HepG2 (cell line): ENCODE measurements around the gene VEGFA. TPM values are rescaled to one million over a fixed set of nuclear protein-coding genes. Genes with fewer than 3 reads are reported as not detected.

ENCODE experiments used
- ATAC-seq: fragments of 200-7000 bp; cut with Tn5 transposase; 3 replicates; pipeline ENCODE4 v1.9.1; 2020; ENCODE audit warnings: mild to moderate bottlenecking, moderate library complexity
- BruUV-seq: library from RNA; stranded (reverse); fragments of 400-500 nt; replicated peaks from 2 replicates; lab custom pipeline; 2021; lab: Mats Ljungman, UMichigan
- CTCF ChIA-PET: fragments of 300-600 bp; formaldehyde crosslinking; extraction: SDS; loops from one replicate; lab custom pipeline; 2021; ENCODE audit warnings: low total read pairs, inconsistent platforms, low intra/inter-chr PET ratio; lab: Yijun Ruan, JAX
- POLR2A ChIA-PET: fragments of 350-600 bp; sonication (Branson Sonifier 250); formaldehyde crosslinking; loops from one replicate; lab custom pipeline; 2020; ENCODE audit warnings: antibody characterized with exemption, inconsistent platforms; lab: Yijun Ruan, JAX
- DNase-seq: peaks from one replicate; pipeline ENCODE4 v3.0.0-alpha.2; 2015; ENCODE audit warnings: low spot score
- FAIRE-seq: peaks from 3 replicates; lab custom pipeline; 2011; peaks lifted over from hg19 to GRCh38; lab: Jason Lieb, UNC
- H2AFZ ChIP-seq: one replicate; pipeline ENCODE4 v1.6.1; 2011; ENCODE audit warnings: low read length, inconsistent platforms
- H3K27ac ChIP-seq: fragments of 300-600 bp; 3 replicates; pipeline ENCODE4 v1.8.0; 2011; ENCODE audit warnings: mixed run types, mild to moderate bottlenecking, mixed read lengths, low read length, inconsistent platforms; ENCODE audit not compliant: insufficient read depth; ENCODE audit errors: extremely low read length
- H3K27me3 ChIP-seq, 2 experiments: fragments of 200-600 bp in 1 of 2; 2 replicates in 1 of 2; 3 replicates in 1 of 2; pipeline versions ENCODE4 v1.6.0 to v1.8.0; 2011; ENCODE audit warnings: low read length in 2 of 2, mild to moderate bottlenecking in 2 of 2, moderate library complexity in 2 of 2, inconsistent platforms in 1 of 2; ENCODE audit not compliant: insufficient read depth in 2 of 2, control insufficient read depth in 1 of 2
- H3K36me3 ChIP-seq, 2 experiments: fragments of 200-600 bp in 1 of 2; replicated peaks in 1 of 2; 2 replicates in 1 of 2; 3 replicates in 1 of 2; pipeline versions ENCODE4 v1.5.1 to v1.8.0; 2011; ENCODE audit warnings: low read length in 2 of 2, inconsistent platforms in 1 of 2; ENCODE audit not compliant: insufficient read depth in 2 of 2, control insufficient read depth in 1 of 2
- H3K4me1 ChIP-seq: 2 replicates; pipeline ENCODE4 v1.5.1; 2012; ENCODE audit warnings: low read length, inconsistent platforms; ENCODE audit not compliant: insufficient read depth
- H3K4me2 ChIP-seq: 2 replicates; pipeline ENCODE4 v1.6.0; 2011; ENCODE audit warnings: low read depth, low read length, inconsistent platforms
- H3K4me3 ChIP-seq, 3 experiments: fragments of 200-600 bp in 1 of 3; sonication (generic), shearing (Covaris generic) in 1 of 3; replicated peaks in 1 of 3; 2 replicates each; pipeline ENCODE4 v1.5.1; 2011 to 2016; ENCODE audit warnings: low read length in 3 of 3, inconsistent platforms in 2 of 3, low read depth in 2 of 3, mild to moderate bottlenecking in 2 of 3, control low read depth in 1 of 3, mixed read lengths in 1 of 3; ENCODE audit not compliant: insufficient read depth in 1 of 3
- H3K79me2 ChIP-seq: one replicate; pipeline ENCODE4 v1.6.1; 2011; ENCODE audit warnings: low read length, inconsistent platforms; ENCODE audit not compliant: insufficient read depth
- H3K9ac ChIP-seq: 2 replicates; pipeline ENCODE4 v1.6.0; 2011; ENCODE audit warnings: mild to moderate bottlenecking, low read depth, low read length, inconsistent platforms; ENCODE audit not compliant: insufficient read depth
- H3K9me3 ChIP-seq: 2 replicates; pipeline ENCODE4 v1.5.1; 2012; ENCODE audit warnings: mild to moderate bottlenecking, low read length
- H4K20me1 ChIP-seq: 2 replicates; pipeline ENCODE4 v1.6.0; 2011; ENCODE audit warnings: inconsistent platforms, mild to moderate bottlenecking, low read length, moderate library complexity; ENCODE audit not compliant: insufficient read depth
- FUBP1 ChIP-seq: sonication (generic); formaldehyde crosslinking; IDR thresholded peaks from 2 replicates; pipeline ENCODE4 v1.5.1; 2020; ENCODE audit warnings: missing genetic modification reagents, mild to moderate bottlenecking, borderline replicate concordance
- JDP2 ChIP-seq: sonication (generic); formaldehyde crosslinking; IDR thresholded peaks from 2 replicates; pipeline ENCODE4 v1.8.1; 2022; ENCODE audit warnings: missing genetic modification reagents, borderline replicate concordance
- TARDBP ChIP-seq: sonication (generic); formaldehyde crosslinking; IDR thresholded peaks from 2 replicates; pipeline ENCODE4 v1.8.0; 2022; ENCODE audit warnings: mild to moderate bottlenecking, missing genetic modification reagents
- WIZ ChIP-seq: sonication (generic); formaldehyde crosslinking; IDR thresholded peaks from 2 replicates; pipeline ENCODE4 v1.5.1; 2020; ENCODE audit warnings: mild to moderate bottlenecking, missing genetic modification reagents
- ZFP37 ChIP-seq: sonication (generic); formaldehyde crosslinking; IDR thresholded peaks from 2 replicates; pipeline ENCODE4 v1.4.0; 2020; ENCODE audit warnings: missing genetic modification reagents, borderline replicate concordance
- ZNF180 ChIP-seq: sonication (generic); formaldehyde crosslinking; IDR thresholded peaks from 2 replicates; pipeline ENCODE4 v1.4.0; 2020; ENCODE audit warnings: low read depth, missing genetic modification reagents, borderline replicate concordance
- ZNF354B ChIP-seq: sonication (generic); formaldehyde crosslinking; IDR thresholded peaks from 2 replicates; pipeline ENCODE4 v1.8.0; 2022; ENCODE audit warnings: mild to moderate bottlenecking, missing genetic modification reagents
- ZNF407 ChIP-seq: sonication (generic); formaldehyde crosslinking; IDR thresholded peaks from one replicate; pipeline ENCODE4 v1.5.1; 2020; ENCODE audit warnings: mild to moderate bottlenecking, missing genetic modification reagents; ENCODE audit errors: not compliant biosample characterization
- ZNF576 ChIP-seq: sonication (generic); formaldehyde crosslinking; IDR thresholded peaks from 2 replicates; pipeline ENCODE4 v1.4.0; 2020; ENCODE audit warnings: mild to moderate bottlenecking, missing genetic modification reagents
- ZNF614 ChIP-seq: IDR thresholded peaks from 2 replicates; pipeline ENCODE4 v1.6.1; 2018; ENCODE audit warnings: missing biosample characterization, missing genetic modification reagents, inconsistent platforms, borderline replicate concordance
- ZNF737 ChIP-seq: sonication (generic); formaldehyde crosslinking; IDR thresholded peaks from 2 replicates; pipeline ENCODE4 v1.5.0; 2020; ENCODE audit warnings: missing genetic modification reagents, mild to moderate bottlenecking, borderline replicate concordance
- WGBS: methylation state at CpG from one replicate; pipeline ENCODE4 v1.1.6; 2017; ENCODE audit warnings: low lambda C conversion rate; 5-methylcytosine and 5-hydroxymethylcytosine counted together
- in situ Hi-C: cut with HindIII; loops from 2 replicates; pipeline ENCODE4 v1.10.0; 2017; ENCODE audit warnings: low pct_unique_long_range_greater_than_20kb; ENCODE audit not compliant: extremely low pct_ligation_motif_present
- intact Hi-C: fragments of 100-400 bp; cut with micrococcal nuclease; formaldehyde crosslinking; loops from one replicate; pipeline ENCODE4 v1.10.0; 2022; ENCODE audit not compliant: unreplicated experiment
- polyA plus RNA-seq, 8 experiments: library from polyadenylated mRNA; depleted of rRNA in 3 of 8; stranded (reverse) in 7 of 8; unstranded in 1 of 8; fragments of >200 nt; fragmentation: Illumina TruSeq in 4 of 8; extraction: Trizol in 4 of 8; gene quantifications; 2 replicates each; pipeline versions ENCODE4 v1.2.1 to v1.2.3, GENCODE V29; 2011 to 2016; ENCODE audit warnings: low read depth in 4 of 8, missing spikeins in 1 of 8, mixed read lengths in 1 of 8; ENCODE audit not compliant: insufficient read depth in 1 of 8
- total RNA-seq, 5 experiments: library from RNA; depleted of rRNA; stranded (reverse); fragments of >200 nt; fragmentation: Illumina TruSeq; extraction: Trizol; gene quantifications; 2 replicates each; pipeline ENCODE4 v1.2.3, GENCODE V29; 2016; ENCODE audit warnings: low read depth in 1 of 5

Gene VEGFA
- total and polyA plus RNA-seq, 2 of the 13 experiments (the other 11 are each of a cell fraction or from before 2014, with no cell fraction given) = 68.1 to 629 TPM

- ChIA-PET CTCF (interaction anchor here (0.9 kb wide), 1 partner anchor 31 kb away, joined by 3 read pairs; no protein-coding TSS in a partner anchor), POLR2A (interaction anchor here (1.0 to 4.7 kb wide), 13 partner anchors 9 to 267 kb away, joined by 3 to 66 read pairs (median 14); partner anchors contain the start of genes GTPBP2 and VEGFA)
- DNase-seq (peak; percentile 48), FAIRE-seq (no peak), ATAC-seq (peak; percentile 54; the same call in 2 of the 3 replicates)
- H3K4me1 ChIP-seq = peaks cover 95% of the 10 kb centered on the region
- no peaks in the 10 kb centered on the region for H3K79me2 ChIP-seq
- H3K9ac ChIP-seq = peak overlapping the region; percentile 68
- WGBS = 0% methylated on average over 1 of the region's 5 CpGs
- no peaks in the 10 kb centered on the region for H3K9me3 ChIP-seq
- intact Hi-C loops = no loop called here
- H3K36me3 ChIP-seq = no peaks in the 10 kb centered on the region
- peak overlapping the region; percentile 95 for H3K4me2 ChIP-seq
- H3K27ac ChIP-seq = peak overlapping the region; percentile 79
- peak overlapping the region; percentile 34 to 78 (median 48) for H3K4me3 ChIP-seq
- no peak overlapping the region for H2AFZ ChIP-seq
- in situ Hi-C loops = loop anchor here (5.0 kb wide), 1 partner anchor 33 kb away; the partner anchor contains the start of gene VEGFA
- H3K27me3 ChIP-seq = no peaks in the 10 kb centered on the region; a peak in 2 of 5 replicates
- H4K20me1 ChIP-seq = no peaks in the 10 kb centered on the region
- TSS peak; percentile 87 for BruUV-seq
- no peak for TF ChIP-seq ZNF407 (CRISPR knock-in tag)
- TF ChIP-seq ZNF180 (CRISPR knock-in tag) = no peak
- TF ChIP-seq ZFP37 (CRISPR knock-in tag) = 0 out of 2 replicates have a peak, but pooled peaks have one; percentile 20
- no peak for TF ChIP-seq FUBP1 (CRISPR knock-in tag)
- TF ChIP-seq ZNF614 (CRISPR knock-in tag) = 0 out of 2 replicates have a peak, but pooled peaks have one; percentile 11
- TF ChIP-seq JDP2 = no peak
- TF ChIP-seq WIZ (CRISPR knock-in tag) = 0 out of 2 replicates have a peak, but pooled peaks have one; percentile 50
- 0 out of 2 replicates have a peak, but pooled peaks have one; percentile 12 for TF ChIP-seq TARDBP (CRISPR knock-in tag)
- TF ChIP-seq ZNF737 (CRISPR knock-in tag) = 0 out of 2 replicates have a peak, but pooled peaks have one; percentile 2
- no peak for TF ChIP-seq ZNF576
- TF ChIP-seq ZNF354B (CRISPR knock-in tag) = 0 out of 2 replicates have a peak, but pooled peaks have one; percentile 66
These were observed 35.7 kb downstream of the VEGFA start for GRCh38 chr6:43805699-43806042.
